NCI-H2107 treated with DMSO at 0.1 percent for 48 hours (cell line): Measurements from ENCODE around the gene NEXN.
"Not testable (repeated sequence)": the region's sequence is repeated elsewhere in the genome, so short reads cannot be mapped to it uniquely, and the experiment has no call there.

Experiments
- DNase-seq: peaks from one replicate; lab custom pipeline; 2025; ENCODE audit not compliant: unreplicated experiment; lab: John Stamatoyannopoulos, UW

The NEXN gene

DNA sequence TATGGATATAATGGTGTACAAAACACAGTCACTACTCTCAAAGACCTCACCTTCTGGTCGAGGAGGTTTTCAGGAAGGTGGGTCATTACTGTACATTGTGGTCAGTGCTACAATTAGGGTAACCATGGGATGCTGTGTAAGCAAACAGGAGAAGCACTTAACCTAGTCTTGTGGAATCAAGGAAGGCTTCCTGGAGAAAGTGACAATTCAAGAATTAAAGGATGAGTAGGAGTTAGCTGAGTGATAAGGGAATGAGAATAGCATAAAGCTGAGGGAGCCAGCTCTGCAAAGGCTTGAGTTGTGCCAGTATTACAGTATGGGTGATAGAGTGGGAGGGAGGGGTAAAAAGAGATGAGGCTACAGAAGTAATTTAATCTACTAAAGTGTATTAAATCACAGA, 17.2 kb downstream of the NEXN start:
- no peak for DNase-seq

DNA sequence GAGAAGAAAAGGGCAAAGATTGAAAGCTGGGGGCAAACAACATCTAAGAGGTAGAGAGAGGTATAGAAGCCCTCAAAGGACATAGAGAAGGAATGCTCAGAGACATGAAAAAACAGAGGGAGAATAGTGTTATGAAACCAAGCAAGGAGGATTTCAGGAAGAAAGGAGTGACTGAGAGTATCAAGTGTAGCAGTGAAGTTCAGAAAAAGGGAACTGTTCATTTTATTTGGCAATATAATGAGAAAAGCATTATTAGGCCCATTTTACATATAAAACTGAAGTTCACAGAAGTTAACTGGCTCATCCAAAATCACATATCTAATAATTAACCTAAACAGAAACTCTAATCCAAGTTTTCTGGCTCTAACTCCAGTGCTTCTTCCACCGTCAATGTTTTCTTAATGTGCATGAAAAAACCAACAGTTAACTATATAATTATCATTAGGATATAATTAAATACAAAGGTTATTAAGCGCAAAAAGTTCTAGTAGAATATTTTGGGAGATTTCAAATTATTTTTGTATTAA, 17.7 kb downstream of the NEXN start:
- DNase-seq, result no peak

- no peak for DNase-seq
Observed at GRCh38 chr1:77906624-77907023, 18.2 kb downstream of the NEXN start.

- DNase-seq, result no peak
Observed at GRCh38 chr1:77910116-77910515, 21.7 kb downstream of the NEXN start.

GRCh38 chr1:77918918-77919317, 30.5 kb downstream of the NEXN start:
- DNase-seq, result not testable (repeated sequence)

DNA sequence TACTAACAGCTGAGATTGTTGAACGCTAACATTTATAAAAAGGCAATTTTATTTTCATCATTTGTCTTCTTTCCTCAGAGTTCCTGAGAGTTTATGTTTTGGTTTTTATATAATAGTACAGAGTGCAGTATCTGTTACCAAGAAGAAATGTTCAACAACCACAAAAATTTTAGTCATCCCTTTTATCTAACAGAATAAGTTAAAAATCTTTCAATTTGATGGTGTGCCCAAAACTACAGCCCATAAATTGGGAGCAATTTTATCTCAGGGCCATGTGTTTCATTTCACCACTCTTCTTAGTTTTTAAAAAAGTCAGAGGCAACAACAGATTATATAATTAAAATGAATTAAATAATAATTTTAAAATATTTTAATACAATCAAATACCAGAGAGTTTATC, 37.1 kb downstream of the NEXN start:
- DNase-seq, result no peak

DNA sequence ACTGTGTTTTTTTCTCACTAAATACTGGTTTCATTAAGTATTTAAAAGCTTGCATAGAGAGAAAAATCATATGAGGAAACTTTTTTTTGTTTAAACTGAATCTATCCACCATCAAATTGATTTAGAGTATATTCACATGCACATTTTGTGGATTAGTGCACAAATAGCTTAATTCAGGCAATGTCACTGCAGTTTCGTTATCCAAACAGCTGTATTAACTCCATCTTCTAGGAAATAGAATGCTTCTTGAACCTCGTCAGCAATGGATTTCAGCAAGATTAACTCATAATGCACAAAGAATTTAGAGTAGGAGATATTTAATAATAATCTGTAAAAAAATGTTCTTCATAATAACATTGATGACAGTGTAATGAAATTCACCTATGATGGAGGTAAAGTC, 37.5 kb downstream of the NEXN start:
- DNase-seq, result no peak

DNA sequence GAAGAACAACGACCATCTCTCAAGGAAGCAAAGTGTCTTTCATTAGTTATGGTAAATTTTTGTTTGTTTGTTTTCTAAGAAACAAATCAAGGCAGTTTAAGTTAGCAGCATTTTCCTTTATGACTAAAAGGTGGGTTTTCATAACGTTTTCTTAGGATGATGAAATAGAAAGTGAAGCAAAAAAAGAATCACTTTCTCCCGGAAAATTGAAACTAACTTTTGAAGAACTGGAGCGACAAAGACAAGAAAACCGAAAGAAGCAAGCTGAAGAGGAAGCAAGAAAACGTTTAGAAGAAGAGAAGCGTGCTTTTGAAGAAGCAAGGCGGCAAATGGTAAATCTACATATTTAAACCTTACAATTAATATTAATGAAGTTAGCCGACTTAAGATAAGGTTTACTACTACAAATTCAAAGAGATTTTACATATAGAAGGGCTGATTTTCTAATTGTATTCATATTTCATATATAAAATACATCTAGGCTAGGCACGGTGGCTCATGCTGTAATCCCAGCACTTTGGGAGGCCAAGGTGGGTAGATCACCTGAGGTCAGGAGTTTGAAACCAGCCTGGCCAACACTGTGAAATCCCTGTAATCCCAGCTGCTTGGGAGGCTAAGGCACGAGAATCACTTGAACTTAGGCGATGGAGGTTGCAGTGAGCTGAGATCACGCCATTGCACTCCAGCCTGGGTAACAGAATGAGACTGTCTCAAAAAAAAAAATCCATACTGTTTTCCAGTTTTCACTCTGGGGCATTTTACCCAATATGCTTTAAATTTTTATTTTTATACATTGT, 38.3 kb downstream of the NEXN start:
- DNase-seq, result no peak

- DNase-seq, result no peak
Observed at GRCh38 chr1:77927414-77927813, 39.0 kb downstream of the NEXN start.

DNA sequence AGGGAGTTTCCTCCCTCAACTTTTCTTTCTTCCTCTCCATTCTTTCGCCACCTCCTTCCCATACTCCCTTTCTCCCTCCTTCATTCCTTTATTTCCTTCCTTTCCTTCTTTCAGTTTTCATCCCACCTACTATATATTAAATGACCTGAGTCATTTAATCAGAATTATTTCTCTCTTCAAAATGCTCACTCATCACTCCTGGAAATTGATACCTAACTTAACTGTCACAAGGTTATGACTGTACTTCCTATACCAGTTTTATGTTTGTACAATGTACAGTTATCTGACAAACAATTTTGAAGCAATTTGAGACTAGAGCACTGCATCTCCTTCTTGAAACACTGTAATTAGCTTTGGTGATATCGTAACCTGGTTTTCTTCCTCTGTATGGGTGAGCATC, 41.4 kb downstream of the NEXN start:
- no peak for DNase-seq

- no peak for DNase-seq
Observed at GRCh38 chr1:77938651-77939050, 50.2 kb downstream of the NEXN start.

- DNase-seq, result no peak
Observed at GRCh38 chr1:77940921-77941570, 52.6 kb downstream of the NEXN start.

DNA sequence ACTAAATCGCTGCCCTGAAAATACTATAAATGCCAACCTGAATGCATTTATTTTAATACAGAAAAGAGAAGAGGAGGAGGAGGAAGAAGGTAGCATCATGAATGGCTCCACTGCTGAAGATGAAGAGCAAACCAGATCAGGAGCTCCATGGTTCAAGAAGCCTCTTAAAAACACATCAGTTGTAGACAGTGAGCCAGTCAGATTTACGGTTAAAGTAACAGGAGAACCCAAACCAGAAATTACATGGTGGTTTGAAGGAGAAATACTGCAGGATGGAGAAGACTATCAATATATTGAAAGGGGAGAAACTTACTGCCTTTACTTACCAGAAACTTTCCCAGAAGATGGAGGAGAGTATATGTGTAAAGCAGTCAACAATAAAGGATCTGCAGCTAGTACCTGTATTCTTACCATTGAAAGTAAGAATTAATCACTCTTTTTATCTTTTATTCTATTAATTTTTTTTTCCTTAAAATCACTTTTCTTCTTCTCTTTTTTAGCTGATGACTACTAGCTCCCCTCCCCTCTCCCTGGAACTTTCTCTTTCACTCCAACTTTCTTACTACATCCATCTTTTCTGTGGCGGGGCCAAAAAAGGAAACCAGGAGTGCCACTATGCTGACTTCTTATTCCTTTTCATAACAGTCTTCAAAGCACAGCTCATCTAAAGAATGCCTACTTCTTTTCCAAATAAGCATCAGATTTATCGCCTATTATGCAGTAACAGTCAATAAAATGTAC, 54.1 kb downstream of the NEXN start:
- DNase-seq, result no peak

- no peak for DNase-seq
Observed at GRCh38 chr1:77945345-77945744, 56.9 kb downstream of the NEXN start.

DNA sequence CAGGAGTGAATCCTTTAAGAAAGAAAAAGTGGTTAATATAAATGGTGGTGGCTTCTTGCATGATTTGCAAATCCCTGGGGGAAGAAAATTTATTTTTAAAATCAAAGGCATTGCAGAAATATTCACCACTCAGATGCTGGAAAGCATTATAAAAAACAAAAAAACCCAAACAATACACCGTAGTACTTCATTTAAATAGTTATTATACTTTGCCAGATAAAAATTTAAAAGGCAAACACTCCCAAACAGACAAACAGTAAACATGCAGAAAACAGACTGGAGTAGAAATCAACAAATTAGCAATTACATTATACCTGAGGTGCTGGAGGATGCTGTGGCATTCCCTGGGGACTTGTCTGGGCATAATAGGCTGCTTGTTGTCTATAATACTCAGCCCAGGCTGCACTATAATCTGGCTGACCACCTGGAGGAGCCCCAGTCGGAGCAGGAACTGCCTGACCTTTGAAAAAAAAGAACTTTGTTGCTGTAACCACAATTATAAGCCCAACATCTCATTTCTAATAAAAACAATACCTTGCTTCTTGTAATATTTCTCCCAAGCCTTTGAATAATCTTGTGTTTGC, 60.5 kb downstream of the NEXN start:
- DNase-seq, result peak; percentile 50

GRCh38 chr1:77950873-77951272, 62.4 kb downstream of the NEXN start:
- DNase-seq, result no peak

GRCh38 chr1:77951328-77951727, 62.9 kb downstream of the NEXN start:
- no peak for DNase-seq

GRCh38 chr1:77953907-77954306, 65.5 kb downstream of the NEXN start:
- DNase-seq, result no peak

DNA sequence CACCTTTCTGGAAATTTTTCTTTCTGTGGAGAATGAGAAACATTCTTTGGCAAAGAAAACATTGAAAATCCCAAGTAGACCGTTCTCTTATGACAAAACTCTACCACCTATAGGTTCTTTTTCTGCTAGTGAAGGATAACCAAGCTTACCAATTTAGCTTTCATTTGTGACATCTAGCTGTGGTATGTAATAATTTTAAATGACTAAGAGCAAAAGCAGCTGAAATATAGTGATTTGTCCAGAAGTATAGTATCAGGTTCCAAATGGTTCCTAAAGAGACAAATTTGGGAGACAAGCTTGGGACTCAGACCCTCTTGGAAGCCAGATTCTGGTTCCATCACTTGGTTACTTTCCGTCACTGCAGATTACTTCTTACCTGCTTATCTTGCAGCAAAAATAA, 66.1 kb downstream of the NEXN start:
- no peak for DNase-seq

DNA sequence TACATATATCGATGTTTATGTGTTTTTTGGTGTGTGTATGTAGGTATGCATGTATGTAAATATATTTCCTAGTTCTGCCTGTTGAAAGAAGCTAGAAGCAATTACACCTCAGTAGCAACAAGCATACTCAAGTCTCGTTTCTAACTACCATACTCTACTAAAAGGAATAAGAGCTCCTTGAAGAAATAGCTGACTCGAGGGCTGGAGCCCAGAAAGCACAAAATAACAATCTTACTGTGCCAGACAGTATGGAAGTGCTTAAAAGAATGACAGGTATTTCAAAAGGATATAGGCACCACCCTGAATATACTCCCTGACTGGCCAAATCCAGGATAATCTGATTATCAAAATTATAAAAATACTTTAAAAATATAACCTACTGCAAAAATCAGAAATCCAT, 67.3 kb downstream of the NEXN start:
- DNase-seq, result no peak

DNA sequence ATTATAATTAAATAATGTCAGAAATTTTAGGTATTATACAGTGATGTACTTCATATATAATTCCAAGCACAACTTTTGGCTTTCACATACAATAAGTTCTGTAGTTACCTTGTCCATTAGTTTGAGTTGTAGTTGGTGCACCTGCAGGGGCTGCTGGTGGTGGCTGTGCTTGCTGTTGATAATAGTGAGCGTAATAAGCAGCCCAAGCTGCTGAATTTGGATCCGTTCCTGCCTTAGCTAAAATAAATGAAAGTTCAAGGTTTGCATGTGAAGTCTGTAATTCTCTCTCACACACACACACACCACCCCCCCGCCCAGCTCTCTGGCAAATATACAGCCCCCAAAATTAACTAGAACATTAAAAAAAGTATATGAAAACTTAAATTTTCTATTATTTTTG, 68.0 kb downstream of the NEXN start:
- no peak for DNase-seq
